ENCODE results near the gene COL25A1. TPM values are rescaled to one million over a fixed set of nuclear protein-coding genes. Genes with fewer than 3 reads are reported as not detected.

Gene COL25A1
- polyA plus RNA-seq, 1 donor: 2.5 TPM

GRCh38 chr4:109215506-109215905 lies 87.0 kb downstream of the COL25A1 start:
- no peak for DNase-seq
- WGBS (ENCODE audit: insufficient coverage, low lambda C conversion rate): no CpG with 5 or more reads among the region's 2 CpGs
- peaks cover 2% of the 10 kb centered on the region for H3K9me3 ChIP-seq (ENCODE audit: control insufficient read depth, low read depth, low read length)
- no peak overlapping the region for H3K4me3 ChIP-seq (ENCODE audit: low read length)
- no peaks in the 10 kb centered on the region for H3K27me3 ChIP-seq (ENCODE audit: control insufficient read depth, insufficient read depth, low read length)
- no peak overlapping the region for H3K27ac ChIP-seq (ENCODE audit: low read length)
- H3K36me3 ChIP-seq (ENCODE audit: control insufficient read depth, insufficient read depth, low read length): no peaks in the 10 kb centered on the region
- no peaks in the 10 kb centered on the region for H3K4me1 ChIP-seq (ENCODE audit: control insufficient read depth, insufficient read depth, low read length)

GRCh38 chr4:109214622-109215301 lies 87.7 kb downstream of the COL25A1 start:
- peaks cover 2% of the 10 kb centered on the region for H3K9me3 ChIP-seq (ENCODE audit: control insufficient read depth, low read depth, low read length)
- H3K27me3 ChIP-seq (ENCODE audit: control insufficient read depth, insufficient read depth, low read length): no peaks in the 10 kb centered on the region
- H3K4me1 ChIP-seq (ENCODE audit: control insufficient read depth, insufficient read depth, low read length): no peaks in the 10 kb centered on the region
- 65% methylated on average over 3 of the region's 4 CpGs for WGBS (ENCODE audit: insufficient coverage, low lambda C conversion rate)
- H3K4me3 ChIP-seq (ENCODE audit: low read length): no peak overlapping the region
- H3K36me3 ChIP-seq (ENCODE audit: control insufficient read depth, insufficient read depth, low read length): no peaks in the 10 kb centered on the region
- no peak for DNase-seq
- no peak overlapping the region for H3K27ac ChIP-seq (ENCODE audit: low read length)

- H3K36me3 ChIP-seq (ENCODE audit: control insufficient read depth, insufficient read depth, low read length): no peaks in the 10 kb centered on the region
- no peak for DNase-seq
- no CpG with 5 or more reads among the region's 1 CpG for WGBS (ENCODE audit: insufficient coverage, low lambda C conversion rate)
- H3K4me3 ChIP-seq (ENCODE audit: low read length): no peak overlapping the region
- no peaks in the 10 kb centered on the region for H3K4me1 ChIP-seq (ENCODE audit: control insufficient read depth, insufficient read depth, low read length)
- H3K27ac ChIP-seq (ENCODE audit: low read length): no peak overlapping the region
- H3K9me3 ChIP-seq (ENCODE audit: control insufficient read depth, low read depth, low read length): peaks cover 2% of the 10 kb centered on the region
- H3K27me3 ChIP-seq (ENCODE audit: control insufficient read depth, insufficient read depth, low read length): no peaks in the 10 kb centered on the region
These were observed 89.4 kb downstream of the COL25A1 start for GRCh38 chr4:109213056-109213455.

GRCh38 chr4:109211671-109212070 lies 90.8 kb downstream of the COL25A1 start:
- no peak for DNase-seq
- Histone ChIP-seq H3K27me3 (ENCODE audit: control insufficient read depth, insufficient read depth, low read length) (no peaks in the 10 kb centered on the region), H3K36me3 (ENCODE audit: control insufficient read depth, insufficient read depth, low read length) (no peaks in the 10 kb centered on the region), H3K9me3 (ENCODE audit: control insufficient read depth, low read depth, low read length) (peaks cover 2% of the 10 kb centered on the region), H3K4me1 (ENCODE audit: control insufficient read depth, insufficient read depth, low read length) (no peaks in the 10 kb centered on the region), H3K4me3 (ENCODE audit: low read length) (no peak overlapping the region), H3K27ac (ENCODE audit: low read length) (no peak overlapping the region)
- 50% methylated on average over 1 of the region's 3 CpGs for WGBS (ENCODE audit: insufficient coverage, low lambda C conversion rate)

- no peak overlapping the region for H3K4me3 ChIP-seq (ENCODE audit: low read length)
- no peaks in the 10 kb centered on the region for H3K9me3 ChIP-seq (ENCODE audit: control insufficient read depth, low read depth, low read length)
- DNase-seq: no peak
- no peaks in the 10 kb centered on the region for H3K36me3 ChIP-seq (ENCODE audit: control insufficient read depth, insufficient read depth, low read length)
- no peaks in the 10 kb centered on the region for H3K4me1 ChIP-seq (ENCODE audit: control insufficient read depth, insufficient read depth, low read length)
- 100% methylated on average over 1 of the region's 6 CpGs for WGBS (ENCODE audit: insufficient coverage, low lambda C conversion rate)
- no peaks in the 10 kb centered on the region for H3K27me3 ChIP-seq (ENCODE audit: control insufficient read depth, insufficient read depth, low read length)
- H3K27ac ChIP-seq (ENCODE audit: low read length): no peak overlapping the region
These were observed 92.8 kb downstream of the COL25A1 start for GRCh38 chr4:109209647-109210046.

GRCh38 chr4:109207898-109208297 lies 94.6 kb downstream of the COL25A1 start:
- H3K4me3 ChIP-seq (ENCODE audit: low read length): no peak overlapping the region
- DNase-seq: no peak
- no peak overlapping the region for H3K27ac ChIP-seq (ENCODE audit: low read length)
- H3K36me3 ChIP-seq (ENCODE audit: control insufficient read depth, insufficient read depth, low read length): no peaks in the 10 kb centered on the region
- no peaks in the 10 kb centered on the region for H3K4me1 ChIP-seq (ENCODE audit: control insufficient read depth, insufficient read depth, low read length)
- WGBS (ENCODE audit: insufficient coverage, low lambda C conversion rate): no CpG with 5 or more reads among the region's 4 CpGs
- H3K27me3 ChIP-seq (ENCODE audit: control insufficient read depth, insufficient read depth, low read length): no peaks in the 10 kb centered on the region
- no peaks in the 10 kb centered on the region for H3K9me3 ChIP-seq (ENCODE audit: control insufficient read depth, low read depth, low read length)

- H3K27ac ChIP-seq (ENCODE audit: low read length): no peak overlapping the region
- no peak overlapping the region for H3K4me3 ChIP-seq (ENCODE audit: low read length)
- H3K4me1 ChIP-seq (ENCODE audit: control insufficient read depth, insufficient read depth, low read length): no peaks in the 10 kb centered on the region
- no peaks in the 10 kb centered on the region for H3K36me3 ChIP-seq (ENCODE audit: control insufficient read depth, insufficient read depth, low read length)
- no CpG with 5 or more reads among the region's 1 CpG for WGBS (ENCODE audit: insufficient coverage, low lambda C conversion rate)
- no peaks in the 10 kb centered on the region for H3K9me3 ChIP-seq (ENCODE audit: control insufficient read depth, low read depth, low read length)
- no peak for DNase-seq
- no peaks in the 10 kb centered on the region for H3K27me3 ChIP-seq (ENCODE audit: control insufficient read depth, insufficient read depth, low read length)
These were observed 95.4 kb downstream of the COL25A1 start for GRCh38 chr4:109207061-109207460.

- 66% methylated on average over 3 of the region's 4 CpGs for WGBS (ENCODE audit: insufficient coverage, low lambda C conversion rate)
- DNase-seq: no peak
- no peaks in the 10 kb centered on the region for H3K4me1 ChIP-seq (ENCODE audit: control insufficient read depth, insufficient read depth, low read length)
- H3K27ac ChIP-seq (ENCODE audit: low read length): no peak overlapping the region
- no peaks in the 10 kb centered on the region for H3K9me3 ChIP-seq (ENCODE audit: control insufficient read depth, low read depth, low read length)
- H3K36me3 ChIP-seq (ENCODE audit: control insufficient read depth, insufficient read depth, low read length): no peaks in the 10 kb centered on the region
- no peaks in the 10 kb centered on the region for H3K27me3 ChIP-seq (ENCODE audit: control insufficient read depth, insufficient read depth, low read length)
- no peak overlapping the region for H3K4me3 ChIP-seq (ENCODE audit: low read length)
These were observed 95.8 kb downstream of the COL25A1 start for GRCh38 chr4:109206620-109207019.

- Histone ChIP-seq H3K27me3 (ENCODE audit: control insufficient read depth, insufficient read depth, low read length) (no peaks in the 10 kb centered on the region), H3K36me3 (ENCODE audit: control insufficient read depth, insufficient read depth, low read length) (no peaks in the 10 kb centered on the region), H3K27ac (ENCODE audit: low read length) (no peak overlapping the region), H3K9me3 (ENCODE audit: control insufficient read depth, low read depth, low read length) (no peaks in the 10 kb centered on the region), H3K4me1 (ENCODE audit: control insufficient read depth, insufficient read depth, low read length) (no peaks in the 10 kb centered on the region), H3K4me3 (ENCODE audit: low read length) (no peak overlapping the region)
- WGBS (ENCODE audit: insufficient coverage, low lambda C conversion rate): no CpG with 5 or more reads among the region's 5 CpGs
- no peak for DNase-seq
These were observed 97.3 kb downstream of the COL25A1 start for GRCh38 chr4:109205186-109205585.

GRCh38 chr4:109199585-109199984 lies 102.9 kb downstream of the COL25A1 start:
- H3K27ac ChIP-seq (ENCODE audit: low read length): no peak overlapping the region
- H3K4me1 ChIP-seq (ENCODE audit: control insufficient read depth, insufficient read depth, low read length): no peaks in the 10 kb centered on the region
- no peaks in the 10 kb centered on the region for H3K36me3 ChIP-seq (ENCODE audit: control insufficient read depth, insufficient read depth, low read length)
- H3K27me3 ChIP-seq (ENCODE audit: control insufficient read depth, insufficient read depth, low read length): no peaks in the 10 kb centered on the region
- DNase-seq: no peak
- WGBS (ENCODE audit: insufficient coverage, low lambda C conversion rate): no CpG with 5 or more reads among the region's 1 CpG
- no peaks in the 10 kb centered on the region for H3K9me3 ChIP-seq (ENCODE audit: control insufficient read depth, low read depth, low read length)
- no peak overlapping the region for H3K4me3 ChIP-seq (ENCODE audit: low read length)

- no CpG with 5 or more reads among the region's 1 CpG for WGBS (ENCODE audit: insufficient coverage, low lambda C conversion rate)
- H3K4me3 ChIP-seq (ENCODE audit: low read length): no peak overlapping the region
- no peak for DNase-seq
- H3K4me1 ChIP-seq (ENCODE audit: control insufficient read depth, insufficient read depth, low read length): no peaks in the 10 kb centered on the region
- no peaks in the 10 kb centered on the region for H3K9me3 ChIP-seq (ENCODE audit: control insufficient read depth, low read depth, low read length)
- H3K27ac ChIP-seq (ENCODE audit: low read length): no peak overlapping the region
- H3K36me3 ChIP-seq (ENCODE audit: control insufficient read depth, insufficient read depth, low read length): no peaks in the 10 kb centered on the region
- no peaks in the 10 kb centered on the region for H3K27me3 ChIP-seq (ENCODE audit: control insufficient read depth, insufficient read depth, low read length)
These were observed 106.8 kb downstream of the COL25A1 start for GRCh38 chr4:109195646-109196045.

Data from large intestine (tissue), 3 donors.